HepG2 (cell line): Measurements from ENCODE around the gene SELENOM. TPM values are rescaled to one million over a fixed set of nuclear protein-coding genes. Genes with fewer than 3 reads are reported as not detected.
A peak's percentile ranks its signal among the peaks of the same experiment; 100 is the strongest.

ENCODE experiments used
- ASH2L ChIP-seq: fragments of 300-600, 200-600 bp; sonication (generic); IDR thresholded peaks from 2 replicates; pipeline ENCODE4 v1.7.0; 2017; ENCODE audit warnings: low read depth, mild to moderate bottlenecking, moderate library complexity, mixed read lengths, low read length; ENCODE audit not compliant: insufficient read length
- EED ChIP-seq: sonication (generic); formaldehyde crosslinking; IDR thresholded peaks from 2 replicates; pipeline ENCODE4 v1.5.0; 2020; ENCODE audit warnings: mild to moderate bottlenecking, missing genetic modification reagents
- EZH2 ChIP-seq: conservative IDR thresholded peaks from 2 replicates; pipeline ENCODE4 v1.6.1; 2012; ENCODE audit warnings: mild to moderate bottlenecking, low read depth, low read length, moderate library complexity
- FOXA1 ChIP-seq, 2 experiments: fragments of 450-650 bp in 1 of 2; sonication (generic) in 1 of 2; formaldehyde crosslinking in 1 of 2; IDR thresholded peaks; 2 replicates each; pipeline versions ENCODE4 v1.4.0 to v1.6.1; 2016 to 2020; ENCODE audit warnings: missing genetic modification reagents in 1 of 2
- GFI1 ChIP-seq: sonication (generic); formaldehyde crosslinking; IDR thresholded peaks from 2 replicates; pipeline ENCODE4 v1.5.0; 2020; ENCODE audit warnings: missing genetic modification reagents, mild to moderate bottlenecking, borderline replicate concordance
- HOXA7 ChIP-seq: sonication (generic); formaldehyde crosslinking; IDR thresholded peaks from 2 replicates; pipeline ENCODE4 v1.8.1; 2022; ENCODE audit warnings: mild to moderate bottlenecking, missing genetic modification reagents, moderate library complexity
- JUNB ChIP-seq: sonication (generic); formaldehyde crosslinking; IDR thresholded peaks from 2 replicates; pipeline ENCODE4 v1.8.0; 2022; ENCODE audit warnings: missing genetic modification reagents, mild to moderate bottlenecking, borderline replicate concordance
- RXRA ChIP-seq: sonication (generic); formaldehyde crosslinking; IDR thresholded peaks from 2 replicates; pipeline ENCODE4 v1.5.1; 2020; ENCODE audit warnings: missing genetic modification reagents
- TBX2 ChIP-seq: sonication (generic); formaldehyde crosslinking; IDR thresholded peaks from 2 replicates; pipeline ENCODE4 v1.5.0; 2020; ENCODE audit warnings: missing genetic modification reagents, mild to moderate bottlenecking, borderline replicate concordance
- THAP11 ChIP-seq: IDR thresholded peaks from 2 replicates; pipeline ENCODE4 v1.6.1; 2016; ENCODE audit warnings: missing biosample characterization, missing genetic modification reagents
- ZFP41 ChIP-seq: sonication (generic); formaldehyde crosslinking; IDR thresholded peaks from 2 replicates; pipeline ENCODE4 v1.4.0; 2020; ENCODE audit warnings: mild to moderate bottlenecking, missing genetic modification reagents, borderline replicate concordance
- ZNF501 ChIP-seq: sonication (generic); formaldehyde crosslinking; IDR thresholded peaks from 2 replicates; pipeline ENCODE4 v1.5.1; 2020; ENCODE audit warnings: mild to moderate bottlenecking, moderate library complexity, missing genetic modification reagents
- ZNF841 ChIP-seq: sonication (generic); formaldehyde crosslinking; IDR thresholded peaks from 2 replicates; pipeline ENCODE4 v1.8.1; 2023; ENCODE audit warnings: missing genetic modification reagents, borderline replicate concordance
- polyA plus RNA-seq, 8 experiments: library from polyadenylated mRNA; depleted of rRNA in 3 of 8; stranded (reverse) in 7 of 8; unstranded in 1 of 8; fragments of >200 nt; fragmentation: Illumina TruSeq in 4 of 8; extraction: Trizol in 4 of 8; gene quantifications; 2 replicates each; pipeline versions ENCODE4 v1.2.1 to v1.2.3, GENCODE V29; 2011 to 2016; ENCODE audit warnings: low read depth in 4 of 8, missing spikeins in 1 of 8, mixed read lengths in 1 of 8; ENCODE audit not compliant: insufficient read depth in 1 of 8
- total RNA-seq, 5 experiments: library from RNA; depleted of rRNA; stranded (reverse); fragments of >200 nt; fragmentation: Illumina TruSeq; extraction: Trizol; gene quantifications; 2 replicates each; pipeline ENCODE4 v1.2.3, GENCODE V29; 2016; ENCODE audit warnings: low read depth in 1 of 5
- TF ChIP-seq, protein P1 (sequence below): sonication (generic); IDR thresholded peaks from 2 replicates; pipeline ENCODE4 v1.6.1; 2016; ENCODE audit warnings: low read depth, borderline replicate concordance
- TF ChIP-seq, protein P2 (sequence below): sonication (generic); formaldehyde crosslinking; IDR thresholded peaks from 2 replicates; pipeline ENCODE4 v1.5.0; 2020; ENCODE audit warnings: mild to moderate bottlenecking, missing genetic modification reagents

The SELENOM gene
- total and polyA plus RNA-seq, 2 of the 13 experiments (the other 11 are each of a cell fraction or from before 2014, with no cell fraction given) = 4.1 to 4.3 TPM

DNA sequence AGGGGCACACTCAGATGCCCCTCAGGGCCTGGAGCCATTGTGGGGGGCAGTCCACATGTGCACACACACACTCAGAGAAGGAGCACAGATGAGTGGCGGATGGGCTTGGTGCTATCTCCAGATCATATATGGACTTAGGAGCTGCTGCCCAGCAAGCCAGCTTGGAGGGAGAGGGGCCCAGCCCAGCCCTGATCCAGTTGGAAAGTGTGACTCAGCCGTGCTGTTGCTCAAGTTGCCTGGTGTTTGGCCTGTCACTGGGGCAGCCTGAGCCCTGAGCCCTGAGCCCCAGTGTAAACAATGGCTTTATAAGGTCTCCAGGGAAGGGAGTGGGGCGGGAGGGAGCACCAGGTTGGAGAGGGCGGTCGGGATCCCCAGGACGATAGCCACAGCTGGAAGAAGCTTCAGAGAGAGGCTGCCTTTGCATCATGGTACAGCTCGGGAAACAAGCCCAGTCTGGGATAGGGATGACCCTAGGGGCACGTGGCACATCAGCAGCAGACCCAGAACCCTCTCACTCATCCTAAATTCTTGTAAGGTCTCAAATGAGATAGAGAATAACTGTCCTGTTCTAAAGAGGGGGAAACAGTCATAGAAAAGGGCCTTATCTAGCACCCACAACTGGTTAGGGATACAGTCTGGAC lies 4.8 kb downstream of the SELENOM start (continued):
- peak; percentile 69 for TF ChIP-seq JUNB (CRISPR knock-in tag)
- TF ChIP-seq THAP11 = no peak
- TF ChIP-seq, protein P1, sequence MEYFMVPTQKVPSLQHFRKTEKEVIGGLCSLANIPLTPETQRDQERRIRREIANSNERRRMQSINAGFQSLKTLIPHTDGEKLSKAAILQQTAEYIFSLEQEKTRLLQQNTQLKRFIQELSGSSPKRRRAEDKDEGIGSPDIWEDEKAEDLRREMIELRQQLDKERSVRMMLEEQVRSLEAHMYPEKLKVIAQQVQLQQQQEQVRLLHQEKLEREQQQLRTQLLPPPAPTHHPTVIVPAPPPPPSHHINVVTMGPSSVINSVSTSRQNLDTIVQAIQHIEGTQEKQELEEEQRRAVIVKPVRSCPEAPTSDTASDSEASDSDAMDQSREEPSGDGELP = peak; percentile 33; the same call in 1 of the 2 replicates
- TF ChIP-seq ZNF501 (CRISPR knock-in tag) = peak; percentile 48; the same call in 1 of the 2 replicates
- 0 out of 2 replicates have a peak, but pooled peaks have one; percentile 10 for TF ChIP-seq FOXA1 (IDR thresholded peaks at IDR 0.05)
- peak; percentile 82 for TF ChIP-seq FOXA1 (CRISPR knock-in tag; IDR thresholded peaks at IDR 0.05)
- no peak for TF ChIP-seq EZH2
- TF ChIP-seq HOXA7 (CRISPR knock-in tag) = no peak
- TF ChIP-seq, protein P2, sequence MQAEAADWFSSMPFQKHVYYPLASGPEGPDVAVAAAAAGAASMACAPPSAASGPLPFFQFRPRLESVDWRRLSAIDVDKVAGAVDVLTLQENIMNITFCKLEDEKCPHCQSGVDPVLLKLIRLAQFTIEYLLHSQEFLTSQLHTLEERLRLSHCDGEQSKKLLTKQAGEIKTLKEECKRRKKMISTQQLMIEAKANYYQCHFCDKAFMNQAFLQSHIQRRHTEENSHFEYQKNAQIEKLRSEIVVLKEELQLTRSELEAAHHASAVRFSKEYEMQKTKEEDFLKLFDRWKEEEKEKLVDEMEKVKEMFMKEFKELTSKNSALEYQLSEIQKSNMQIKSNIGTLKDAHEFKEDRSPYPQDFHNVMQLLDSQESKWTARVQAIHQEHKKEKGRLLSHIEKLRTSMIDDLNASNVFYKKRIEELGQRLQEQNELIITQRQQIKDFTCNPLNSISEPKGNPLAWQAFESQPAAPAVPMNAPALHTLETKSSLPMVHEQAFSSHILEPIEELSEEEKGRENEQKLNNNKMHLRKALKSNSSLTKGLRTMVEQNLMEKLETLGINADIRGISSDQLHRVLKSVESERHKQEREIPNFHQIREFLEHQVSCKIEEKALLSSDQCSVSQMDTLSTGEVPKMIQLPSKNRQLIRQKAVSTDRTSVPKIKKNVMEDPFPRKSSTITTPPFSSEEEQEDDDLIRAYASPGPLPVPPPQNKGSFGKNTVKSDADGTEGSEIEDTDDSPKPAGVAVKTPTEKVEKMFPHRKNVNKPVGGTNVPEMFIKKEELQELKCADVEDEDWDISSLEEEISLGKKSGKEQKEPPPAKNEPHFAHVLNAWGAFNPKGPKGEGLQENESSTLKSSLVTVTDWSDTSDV (CRISPR knock-in tag) = no peak
- peak; percentile 60; the same call in 1 of the 2 replicates for TF ChIP-seq TBX2
- TF ChIP-seq ZNF841 (CRISPR knock-in tag) = no peak
- TF ChIP-seq EED = 0 out of 2 replicates have a peak, but pooled peaks have one; percentile 50
- TF ChIP-seq ASH2L = no peak
- peak; percentile 23; the same call in 1 of the 2 replicates for TF ChIP-seq RXRA (CRISPR knock-in tag)
- no peak for TF ChIP-seq GFI1 (CRISPR knock-in tag)
- no peak for TF ChIP-seq ZFP41 (CRISPR knock-in tag)
